Transverse colon (tissue), 4 donors: Measurements from ENCODE around the gene TRMT10C. TPM values are rescaled to one million over a fixed set of nuclear protein-coding genes. Genes with fewer than 3 reads are reported as not detected.

Source experiments
- DNase-seq: peaks from one replicate; pipeline ENCODE4 v3.0.0-alpha.2; 2019
- H3K27ac ChIP-seq, 4 donors: fragments of 200-600 bp; sonication (generic); 2 replicates each; pipeline ENCODE4 v1.5.1; 2016 to 2018; ENCODE audit warnings: inconsistent platforms in 4 of 4
- H3K27me3 ChIP-seq: fragments of 200-600 bp; sonication (generic); 2 replicates; pipeline ENCODE4 v1.5.1; 2017; ENCODE audit warnings: inconsistent platforms
- H3K36me3 ChIP-seq, 4 donors: fragments of 200-600 bp; sonication (generic); 2 replicates each; pipeline ENCODE4 v1.5.1; 2017 to 2019; ENCODE audit warnings: inconsistent platforms in 4 of 4
- H3K4me1 ChIP-seq, 4 donors: fragments of 200-600 bp; sonication (generic); 2 replicates each; pipeline ENCODE4 v1.5.1; 2017 to 2020; ENCODE audit warnings: inconsistent platforms in 4 of 4
- H3K4me3 ChIP-seq, 4 donors: fragments of 200-600 bp; sonication (generic); 1 replicate in 1 of 4; 2 replicates in 3 of 4; pipeline versions ENCODE4 v1.5.1 to v1.6.1; 2017 to 2019; ENCODE audit warnings: inconsistent platforms in 4 of 4
- H3K9me3 ChIP-seq, 2 donors: fragments of 200-600 bp; sonication (generic); 2 replicates each; pipeline ENCODE4 v1.5.1; 2017 to 2019; ENCODE audit warnings: inconsistent platforms in 2 of 2
- CTCF ChIP-seq, 5 experiments: fragments of 200-600 bp in 3 of 5; fragments of 450-650 bp in 2 of 5; sonication (generic) in 3 of 5; IDR thresholded peaks; 1 replicate in 2 of 5; 2 replicates in 3 of 5; pipeline ENCODE4 v1.5.1; 2016 to 2017; ENCODE audit warnings: antibody characterized with exemption in 5 of 5, inconsistent platforms in 3 of 5, mild to moderate bottlenecking in 2 of 5, moderate library complexity in 1 of 5
- EP300 ChIP-seq: sonication (generic); formaldehyde crosslinking; IDR thresholded peaks from one replicate; pipeline ENCODE4 v1.6.1; 2017; ENCODE audit warnings: antibody characterized with exemption, low read depth
- POLR2A ChIP-seq: fragments of 450-650 bp; IDR thresholded peaks from one replicate; pipeline ENCODE4 v1.6.1; 2016; ENCODE audit warnings: antibody characterized with exemption, mild to moderate bottlenecking, moderate library complexity
- POLR2AphosphoS5 ChIP-seq, 3 donors: sonication (generic); formaldehyde crosslinking; IDR thresholded peaks; one replicate each; pipeline ENCODE4 v1.6.1; 2016; ENCODE audit warnings: antibody characterized with exemption in 3 of 3
- WGBS, 2 donors: methylation state at CpG; one replicate each; pipeline ENCODE4 v1.1.5; 2018; ENCODE audit warnings: low coverage in 1 of 2; 5-methylcytosine and 5-hydroxymethylcytosine counted together
- in situ Hi-C, 4 donors: fragments of 200-750 bp; cut with MboI; loops; one replicate each; pipeline versions ENCODE4 v1.15.0 to v1.15.1; 2017; ENCODE audit warnings: low sequenced_read_pairs in 3 of 4, low pct_ligation_motif_present in 1 of 4, low pct_unique_long_range_greater_than_20kb in 1 of 4
- intact Hi-C: fragments of 100-400 bp; cut with DNase I; formaldehyde crosslinking; loops from one replicate; pipeline ENCODE4 v1.15.1; 2023; ENCODE audit warnings: low total_unique reads
- total RNA-seq, 4 donors: library from RNA; depleted of rRNA; stranded (reverse); fragments of >200 nt; gene quantifications; one replicate each; pipeline ENCODE4 v1.1.0, GENCODE V29; 2016

Gene TRMT10C
- total RNA-seq, 4 donors from 2014 or later, result 5.0 to 15.0 (median 11.0) TPM

- in situ Hi-C loops (no loop called here), intact Hi-C loops (no loop called here)
- Histone ChIP-seq H3K9me3 (no peaks in the 10 kb centered on the region), H3K36me3 (no peaks in the 10 kb centered on the region), H3K4me3 (no peak overlapping the region), H3K27ac (peak overlapping the region in 1 of 4 donors; percentile 27), H3K27me3 (peaks cover 11% of the 10 kb centered on the region), H3K4me1 (peaks cover 0 to 10% (median 3%) of the 10 kb centered on the region in 4 donors)
- no peak for DNase-seq
- TF ChIP-seq POLR2AphosphoS5 (IDR thresholded peaks at IDR 0.05), result no peak
- TF ChIP-seq CTCF (IDR thresholded peaks at IDR 0.05), result no peak
- TF ChIP-seq EP300, result no peak
- TF ChIP-seq POLR2A, result no peak
- 60 to 63% methylated on average over 2 to 3 of the region's 3 CpGs for WGBS, 2 donors
Measured at GRCh38 chr3:101518421-101518871, 43.2 kb upstream of the TRMT10C start.

GRCh38 chr3:101519685-101520365 lies 41.8 kb upstream of the TRMT10C start:
- TF ChIP-seq POLR2AphosphoS5 (IDR thresholded peaks at IDR 0.05) (no peak), EP300 (no peak), POLR2A (no peak), CTCF (IDR thresholded peaks at IDR 0.05) (no peak)
- Histone ChIP-seq H3K4me3 (no peak overlapping the region), H3K9me3 (no peaks in the 10 kb centered on the region), H3K4me1 (peaks cover 0 to 4% (median 0%) of the 10 kb centered on the region in 4 donors), H3K27me3 (peaks cover 11% of the 10 kb centered on the region), H3K27ac (no peak overlapping the region), H3K36me3 (no peaks in the 10 kb centered on the region)
- no peak for DNase-seq
- intact Hi-C loops, result no loop called here
- in situ Hi-C loops, result no loop called here
- 70 to 71% methylated on average over 5 to 6 of the region's 6 CpGs for WGBS, 2 donors

- no peaks in the 10 kb centered on the region for H3K36me3 ChIP-seq
- DNase-seq, result no peak
Measured at GRCh38 chr3:101521211-101521701, 40.4 kb upstream of the TRMT10C start.

GRCh38 chr3:101527441-101527840 lies 34.2 kb upstream of the TRMT10C start:
- Histone ChIP-seq H3K27ac (no peak overlapping the region), H3K36me3 (no peaks in the 10 kb centered on the region), H3K27me3 (no peaks in the 10 kb centered on the region), H3K9me3 (no peaks in the 10 kb centered on the region), H3K4me1 (no peaks in the 10 kb centered on the region), H3K4me3 (no peak overlapping the region)
- WGBS, 2 donors, result 86 to 93% methylated on average over 2 to 4 of the region's 4 CpGs
- in situ Hi-C loops (no loop called here), intact Hi-C loops (no loop called here)
- TF ChIP-seq POLR2A (no peak), EP300 (no peak), CTCF (IDR thresholded peaks at IDR 0.05) (no peak), POLR2AphosphoS5 (IDR thresholded peaks at IDR 0.05) (no peak)
- no peak for DNase-seq

More at GRCh38 chr3:101521211-101521701, 40.4 kb upstream of the TRMT10C start:
- Histone ChIP-seq H3K27ac (no peak overlapping the region), H3K4me3 (no peak overlapping the region), H3K4me1 (peaks cover 0 to 4% (median 0%) of the 10 kb centered on the region in 4 donors), H3K9me3 (no peaks in the 10 kb centered on the region), H3K27me3 (peaks cover 11% of the 10 kb centered on the region)
- 57 to 81% methylated on average over 3 to 4 of the region's 4 CpGs for WGBS, 2 donors
- TF ChIP-seq POLR2A, result no peak
- no peak for TF ChIP-seq POLR2AphosphoS5 (IDR thresholded peaks at IDR 0.05)
- TF ChIP-seq EP300, result no peak
- TF ChIP-seq CTCF (IDR thresholded peaks at IDR 0.05), result no peak
- intact Hi-C loops (no loop called here), in situ Hi-C loops (no loop called here)
